ENCODE data around the gene MRTFA.

DNA sequence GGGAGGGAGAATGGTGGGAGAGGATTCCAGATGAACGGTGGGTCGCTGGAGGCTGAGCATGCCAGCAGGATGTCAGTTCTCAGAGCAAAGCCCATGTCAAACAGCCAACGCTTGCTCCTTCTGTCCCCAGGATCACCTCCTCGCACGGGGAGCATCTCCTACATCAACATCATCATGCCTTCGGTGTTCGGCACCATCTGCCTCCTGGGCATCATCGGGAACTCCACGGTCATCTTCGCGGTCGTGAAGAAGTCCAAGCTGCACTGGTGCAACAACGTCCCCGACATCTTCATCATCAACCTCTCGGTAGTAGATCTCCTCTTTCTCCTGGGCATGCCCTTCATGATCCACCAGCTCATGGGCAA lies 44.3 kb upstream of the MRTFA start:
- TF ChIP-seq CTCF (IDR thresholded peaks at IDR 0.05) (no peak), EZH2phosphoT487 (IDR thresholded peaks at IDR 0.05) (no peak), EZH2 (IDR thresholded peaks at IDR 0.05) (no peak)
